HG03045 (cell line): ENCODE measurements around the gene IRX2.

ENCODE experiments used
- ATAC-seq: cut with Tn5 transposase; IDR thresholded peaks from one replicate; pipeline ENCODE4 v1.9.1; 2021; ENCODE audit warnings: mild to moderate bottlenecking, moderate library complexity; ENCODE audit not compliant: unreplicated experiment

IRX2 gene

GRCh38 chr5:2699231-2699630, 52.2 kb downstream of the IRX2 start:
- ATAC-seq: no peak

GRCh38 chr5:2698581-2698980, 52.9 kb downstream of the IRX2 start:
- no peak for ATAC-seq

- no peak for ATAC-seq
Observed at GRCh38 chr5:2697446-2698200, 53.9 kb downstream of the IRX2 start.

- no peak for ATAC-seq
Observed at GRCh38 chr5:2697041-2697440, 54.4 kb downstream of the IRX2 start.
